HepG2 (cell line): Measurements from ENCODE around the gene CEP63. TPM values are rescaled to one million over a fixed set of nuclear protein-coding genes. Genes with fewer than 3 reads are reported as not detected.
A peak's percentile ranks its signal among the peaks of the same experiment; 100 is the strongest.

Experiments used
- CREB3 ChIP-seq: sonication (generic); formaldehyde crosslinking; IDR thresholded peaks from 2 replicates; pipeline ENCODE4 v1.5.0; 2020; ENCODE audit warnings: missing genetic modification reagents
- EZH2 ChIP-seq: conservative IDR thresholded peaks from 2 replicates; pipeline ENCODE4 v1.6.1; 2012; ENCODE audit warnings: mild to moderate bottlenecking, low read depth, low read length, moderate library complexity
- GABPA ChIP-seq, 2 experiments: IDR thresholded peaks; 2 replicates each; pipeline ENCODE4 v1.6.1; 2011 to 2016; ENCODE audit warnings: low read depth in 2 of 2, low read length in 1 of 2, missing biosample characterization in 1 of 2, missing genetic modification characterization in 1 of 2
- HOXA7 ChIP-seq: sonication (generic); formaldehyde crosslinking; IDR thresholded peaks from 2 replicates; pipeline ENCODE4 v1.8.1; 2022; ENCODE audit warnings: mild to moderate bottlenecking, missing genetic modification reagents, moderate library complexity
- JUN ChIP-seq: sonication (generic); formaldehyde crosslinking; IDR thresholded peaks from 2 replicates; pipeline ENCODE4 v1.4.0; 2020; ENCODE audit warnings: mild to moderate bottlenecking, missing genetic modification reagents
- KDM2A ChIP-seq: sonication (generic); formaldehyde crosslinking; IDR thresholded peaks from 2 replicates; pipeline ENCODE4 v1.4.0; 2020; ENCODE audit warnings: low read depth, missing genetic modification reagents, borderline replicate concordance
- MTA3 ChIP-seq: sonication (generic); formaldehyde crosslinking; IDR thresholded peaks from 2 replicates; pipeline ENCODE4 v1.4.0; 2020; ENCODE audit warnings: missing genetic modification reagents
- SOX13 ChIP-seq, 3 experiments: fragments of 450-650 bp in 1 of 3; sonication (generic) in 1 of 3; formaldehyde crosslinking in 1 of 3; IDR thresholded peaks in 2 of 3; conservative IDR thresholded peaks in 1 of 3; 2 replicates each; pipeline versions ENCODE4 v1.5.0 to v1.6.1; 2016 to 2020; ENCODE audit warnings: antibody characterized with exemption in 1 of 3, mild to moderate bottlenecking in 1 of 3, missing compliant biosample characterization in 1 of 3, missing genetic modification reagents in 1 of 3, moderate library complexity in 1 of 3
- SRSF9 ChIP-seq: fragments of 200-400 bp; formaldehyde crosslinking; IDR thresholded peaks from 2 replicates; pipeline ENCODE4 v1.6.1; 2018; ENCODE audit warnings: borderline replicate concordance, mild to moderate bottlenecking, low read depth, low read length; ENCODE audit not compliant: insufficient read depth, poor library complexity, severe bottlenecking
- TGIF2 ChIP-seq: IDR thresholded peaks from 2 replicates; pipeline ENCODE4 v1.6.1; 2016; ENCODE audit warnings: control low read depth, missing compliant biosample characterization
- TRIM24 ChIP-seq: sonication (generic); formaldehyde crosslinking; IDR thresholded peaks from 2 replicates; pipeline ENCODE4 v1.8.0; 2022; ENCODE audit warnings: mild to moderate bottlenecking, missing genetic modification reagents
- ZFP1 ChIP-seq: IDR thresholded peaks from 2 replicates; pipeline ENCODE4 v1.6.1; 2016
- ZFP36 ChIP-seq: fragments of 150-350 bp; IDR thresholded peaks from 2 replicates; pipeline ENCODE4 v1.6.1; 2018; ENCODE audit warnings: borderline replicate concordance, low read length, low read depth; ENCODE audit not compliant: partially characterized antibody
- ZNF180 ChIP-seq: sonication (generic); formaldehyde crosslinking; IDR thresholded peaks from 2 replicates; pipeline ENCODE4 v1.4.0; 2020; ENCODE audit warnings: low read depth, missing genetic modification reagents, borderline replicate concordance
- polyA plus RNA-seq, 8 experiments: library from polyadenylated mRNA; depleted of rRNA in 3 of 8; stranded (reverse) in 7 of 8; unstranded in 1 of 8; fragments of >200 nt; fragmentation: Illumina TruSeq in 4 of 8; extraction: Trizol in 4 of 8; gene quantifications; 2 replicates each; pipeline versions ENCODE4 v1.2.1 to v1.2.3, GENCODE V29; 2011 to 2016; ENCODE audit warnings: low read depth in 4 of 8, missing spikeins in 1 of 8, mixed read lengths in 1 of 8; ENCODE audit not compliant: insufficient read depth in 1 of 8
- total RNA-seq, 5 experiments: library from RNA; depleted of rRNA; stranded (reverse); fragments of >200 nt; fragmentation: Illumina TruSeq; extraction: Trizol; gene quantifications; 2 replicates each; pipeline ENCODE4 v1.2.3, GENCODE V29; 2016; ENCODE audit warnings: low read depth in 1 of 5
- TF ChIP-seq, protein P1 (sequence below): sonication (generic); formaldehyde crosslinking; IDR thresholded peaks from 2 replicates; pipeline ENCODE4 v1.5.0; 2020; ENCODE audit warnings: missing genetic modification reagents
- TF ChIP-seq, protein P2 (sequence below): sonication (generic); formaldehyde crosslinking; IDR thresholded peaks from 2 replicates; pipeline ENCODE4 v1.5.1; 2020; ENCODE audit warnings: missing genetic modification reagents, mild to moderate bottlenecking, borderline replicate concordance
- TF ChIP-seq, protein P3 (sequence below): sonication (generic); formaldehyde crosslinking; IDR thresholded peaks from 2 replicates; pipeline ENCODE4 v1.4.0; 2020; ENCODE audit warnings: missing genetic modification reagents, mild to moderate bottlenecking, borderline replicate concordance

The CEP63 gene
- total and polyA plus RNA-seq, 2 of the 13 experiments (the other 11 are each of a cell fraction or from before 2014, with no cell fraction given) = 7.2 to 18.4 TPM

DNA sequence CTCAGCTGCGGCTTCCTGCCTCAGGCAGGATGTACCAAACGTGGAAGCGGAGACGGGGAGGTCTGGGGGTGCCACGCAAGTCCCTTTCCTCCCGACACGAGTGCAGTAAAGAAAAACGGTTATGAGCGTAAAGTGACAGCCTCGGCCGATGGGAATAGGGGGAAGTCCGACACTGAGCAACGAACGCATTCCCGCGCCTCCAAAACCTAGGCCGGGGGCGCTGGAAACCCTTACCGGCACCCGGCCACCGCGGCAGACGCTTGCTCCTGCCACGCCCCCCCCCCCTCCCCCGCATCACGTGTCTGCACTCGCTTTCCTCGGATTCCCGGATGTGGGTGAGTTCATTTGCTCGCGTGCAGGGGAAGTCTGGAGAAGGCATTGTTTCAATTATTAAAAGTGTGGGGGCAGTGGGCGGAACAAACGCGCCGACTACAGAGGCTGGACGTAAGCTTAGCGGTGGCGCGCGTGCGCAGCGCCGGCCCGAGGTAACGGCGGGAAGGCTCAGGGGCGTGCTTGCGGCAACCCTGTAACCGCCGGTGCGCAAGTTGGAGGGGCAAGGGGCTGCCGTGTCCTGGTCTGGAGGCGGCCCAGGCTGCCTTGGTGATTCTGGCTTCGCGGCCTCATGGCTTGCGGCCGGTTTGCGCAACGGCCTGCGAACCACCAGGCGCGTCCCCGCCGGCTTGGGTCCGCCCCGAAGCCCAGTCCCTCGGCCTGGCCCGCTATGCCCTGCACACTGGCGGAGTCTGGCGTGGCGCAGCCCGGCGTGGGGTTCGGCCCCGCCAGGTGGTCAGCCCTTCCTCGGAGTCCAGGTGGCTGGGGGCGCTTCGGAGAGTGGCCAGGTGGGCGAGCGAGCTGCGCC is at the start of gene CEP63, which contains the start of gene ANAPC13 (continued):
- TF ChIP-seq SRSF9 = no peak
- peak; percentile 90 for TF ChIP-seq SOX13 (IDR thresholded peaks at IDR 0.05)
- TF ChIP-seq SOX13 (CRISPR knock-in tag; conservative IDR thresholded peaks at IDR 0.05 in 1 of 2, IDR thresholded peaks at IDR 0.05 in 1 of 2) = peak in 1 of 2 experiments; percentile 92; a peak in 2 of 4 replicates
- TF ChIP-seq TGIF2 (CRISPR knock-in tag) = peak; percentile 86
- TF ChIP-seq ZFP36 = no peak
- peak; percentile 73 for TF ChIP-seq GABPA (IDR thresholded peaks at IDR 0.05; ENCODE audit: low read depth, low read length)
- TF ChIP-seq GABPA (CRISPR knock-in tag; IDR thresholded peaks at IDR 0.05; ENCODE audit: low read depth) = peak; percentile 88
- TF ChIP-seq, protein P1, sequence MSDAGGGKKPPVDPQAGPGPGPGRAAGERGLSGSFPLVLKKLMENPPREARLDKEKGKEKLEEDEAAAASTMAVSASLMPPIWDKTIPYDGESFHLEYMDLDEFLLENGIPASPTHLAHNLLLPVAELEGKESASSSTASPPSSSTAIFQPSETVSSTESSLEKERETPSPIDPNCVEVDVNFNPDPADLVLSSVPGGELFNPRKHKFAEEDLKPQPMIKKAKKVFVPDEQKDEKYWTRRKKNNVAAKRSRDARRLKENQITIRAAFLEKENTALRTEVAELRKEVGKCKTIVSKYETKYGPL (CRISPR knock-in tag) = no peak
- TF ChIP-seq, protein P2, sequence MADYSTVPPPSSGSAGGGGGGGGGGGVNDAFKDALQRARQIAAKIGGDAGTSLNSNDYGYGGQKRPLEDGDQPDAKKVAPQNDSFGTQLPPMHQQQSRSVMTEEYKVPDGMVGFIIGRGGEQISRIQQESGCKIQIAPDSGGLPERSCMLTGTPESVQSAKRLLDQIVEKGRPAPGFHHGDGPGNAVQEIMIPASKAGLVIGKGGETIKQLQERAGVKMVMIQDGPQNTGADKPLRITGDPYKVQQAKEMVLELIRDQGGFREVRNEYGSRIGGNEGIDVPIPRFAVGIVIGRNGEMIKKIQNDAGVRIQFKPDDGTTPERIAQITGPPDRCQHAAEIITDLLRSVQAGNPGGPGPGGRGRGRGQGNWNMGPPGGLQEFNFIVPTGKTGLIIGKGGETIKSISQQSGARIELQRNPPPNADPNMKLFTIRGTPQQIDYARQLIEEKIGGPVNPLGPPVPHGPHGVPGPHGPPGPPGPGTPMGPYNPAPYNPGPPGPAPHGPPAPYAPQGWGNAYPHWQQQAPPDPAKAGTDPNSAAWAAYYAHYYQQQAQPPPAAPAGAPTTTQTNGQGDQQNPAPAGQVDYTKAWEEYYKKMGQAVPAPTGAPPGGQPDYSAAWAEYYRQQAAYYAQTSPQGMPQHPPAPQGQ (CRISPR knock-in tag) = no peak
- no peak for TF ChIP-seq MTA3 (CRISPR knock-in tag)
- TF ChIP-seq, protein P3, sequence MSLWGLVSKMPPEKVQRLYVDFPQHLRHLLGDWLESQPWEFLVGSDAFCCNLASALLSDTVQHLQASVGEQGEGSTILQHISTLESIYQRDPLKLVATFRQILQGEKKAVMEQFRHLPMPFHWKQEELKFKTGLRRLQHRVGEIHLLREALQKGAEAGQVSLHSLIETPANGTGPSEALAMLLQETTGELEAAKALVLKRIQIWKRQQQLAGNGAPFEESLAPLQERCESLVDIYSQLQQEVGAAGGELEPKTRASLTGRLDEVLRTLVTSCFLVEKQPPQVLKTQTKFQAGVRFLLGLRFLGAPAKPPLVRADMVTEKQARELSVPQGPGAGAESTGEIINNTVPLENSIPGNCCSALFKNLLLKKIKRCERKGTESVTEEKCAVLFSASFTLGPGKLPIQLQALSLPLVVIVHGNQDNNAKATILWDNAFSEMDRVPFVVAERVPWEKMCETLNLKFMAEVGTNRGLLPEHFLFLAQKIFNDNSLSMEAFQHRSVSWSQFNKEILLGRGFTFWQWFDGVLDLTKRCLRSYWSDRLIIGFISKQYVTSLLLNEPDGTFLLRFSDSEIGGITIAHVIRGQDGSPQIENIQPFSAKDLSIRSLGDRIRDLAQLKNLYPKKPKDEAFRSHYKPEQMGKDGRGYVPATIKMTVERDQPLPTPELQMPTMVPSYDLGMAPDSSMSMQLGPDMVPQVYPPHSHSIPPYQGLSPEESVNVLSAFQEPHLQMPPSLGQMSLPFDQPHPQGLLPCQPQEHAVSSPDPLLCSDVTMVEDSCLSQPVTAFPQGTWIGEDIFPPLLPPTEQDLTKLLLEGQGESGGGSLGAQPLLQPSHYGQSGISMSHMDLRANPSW (CRISPR knock-in tag) = no peak
- TF ChIP-seq JUN (CRISPR knock-in tag) = 0 out of 2 replicates have a peak, but pooled peaks have one; percentile 36
- no peak for TF ChIP-seq HOXA7 (CRISPR knock-in tag)
- 0 out of 2 replicates have a peak, but pooled peaks have one; percentile 31 for TF ChIP-seq CREB3 (CRISPR knock-in tag)
- TF ChIP-seq ZFP1 (CRISPR knock-in tag) = peak; percentile 26; the same call in 1 of the 2 replicates
- TF ChIP-seq ZNF180 (CRISPR knock-in tag) = no peak
- TF ChIP-seq KDM2A (CRISPR knock-in tag) = peak; percentile 48
- no peak for TF ChIP-seq EZH2
- TF ChIP-seq TRIM24 (CRISPR knock-in tag) = no peak
